HG03460 (cell line): ENCODE measurements around the gene HMCN1.
"Not testable (repeated sequence)": the region's sequence is repeated elsewhere in the genome, so short reads cannot be mapped to it uniquely, and the experiment has no call there.

Experiments used
- ATAC-seq: cut with Tn5 transposase; IDR thresholded peaks from one replicate; pipeline ENCODE4 v1.9.1; 2021; ENCODE audit not compliant: unreplicated experiment

HMCN1 gene

DNA sequence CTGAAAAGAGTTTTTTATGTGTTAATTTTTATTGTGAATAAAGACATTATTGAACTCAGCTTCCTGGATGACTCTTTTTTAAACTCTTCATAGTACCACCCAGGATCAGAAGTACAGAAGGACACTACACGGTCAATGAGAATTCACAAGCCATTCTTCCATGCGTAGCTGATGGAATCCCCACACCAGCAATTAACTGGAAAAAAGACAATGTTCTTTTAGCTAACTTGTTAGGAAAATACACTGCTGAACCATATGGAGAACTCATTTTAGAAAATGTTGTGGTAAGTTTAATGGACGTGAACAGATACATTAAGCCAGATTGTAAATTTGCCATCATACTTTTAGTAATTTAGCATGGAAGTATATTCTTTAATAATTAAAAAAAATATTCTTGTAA lies 391.3 kb downstream of the HMCN1 start:
- ATAC-seq, result no peak

DNA sequence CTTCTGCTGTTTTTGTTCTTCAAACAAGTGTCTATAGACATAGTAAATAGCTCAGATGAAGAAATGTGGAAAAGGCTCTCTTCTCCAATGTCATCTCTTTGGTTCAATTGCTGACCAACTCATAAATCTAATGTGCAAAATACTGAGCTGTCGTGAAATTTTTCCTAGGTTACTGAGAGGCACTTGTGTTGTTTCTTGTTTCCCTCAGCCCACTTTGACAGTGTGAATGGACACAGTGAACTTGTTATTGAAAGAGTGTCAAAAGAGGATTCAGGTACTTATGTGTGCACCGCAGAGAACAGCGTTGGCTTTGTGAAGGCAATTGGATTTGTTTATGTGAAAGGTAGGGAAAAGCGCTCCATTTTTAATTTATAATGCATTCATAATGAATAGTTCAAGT lies 395.6 kb downstream of the HMCN1 start:
- no peak for ATAC-seq

DNA sequence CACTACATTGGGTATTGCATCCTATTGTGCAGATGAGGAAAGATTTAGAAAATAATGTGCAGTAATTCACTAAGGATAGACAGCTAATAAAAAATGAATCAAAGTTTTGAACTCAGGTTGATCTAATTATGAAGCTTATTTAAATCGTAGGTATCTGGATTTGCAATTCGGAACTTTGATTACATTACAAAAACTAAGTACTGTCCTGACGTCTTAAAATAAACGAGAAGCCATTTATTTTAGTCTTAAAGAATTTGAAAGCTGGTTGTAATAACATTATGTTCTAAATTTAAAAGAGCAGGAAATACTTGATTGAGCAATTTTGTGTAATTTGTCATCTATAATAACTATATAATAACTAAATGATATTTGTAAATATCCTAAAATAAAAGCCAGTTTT lies 404.9 kb downstream of the HMCN1 start:
- no peak for ATAC-seq

DNA sequence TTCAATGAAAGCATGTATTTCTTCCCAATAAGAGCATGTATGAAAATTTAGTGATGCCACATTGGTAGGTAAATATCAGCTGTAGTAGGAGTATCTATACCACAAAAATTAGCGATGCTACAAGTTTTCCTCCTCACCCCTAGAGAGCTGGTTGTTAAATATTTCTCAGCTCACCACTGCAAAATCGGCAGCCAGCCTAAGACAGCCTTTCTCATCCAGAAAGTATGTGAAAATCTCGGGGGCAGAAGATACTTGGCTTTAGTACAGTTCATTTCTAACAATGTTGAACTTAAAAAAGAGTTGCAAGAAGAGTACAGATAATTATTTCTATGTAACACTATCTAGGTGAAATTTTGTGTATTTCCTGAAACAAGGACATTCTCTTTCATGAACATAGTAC lies 405.5 kb downstream of the HMCN1 start:
- ATAC-seq, result no peak

DNA sequence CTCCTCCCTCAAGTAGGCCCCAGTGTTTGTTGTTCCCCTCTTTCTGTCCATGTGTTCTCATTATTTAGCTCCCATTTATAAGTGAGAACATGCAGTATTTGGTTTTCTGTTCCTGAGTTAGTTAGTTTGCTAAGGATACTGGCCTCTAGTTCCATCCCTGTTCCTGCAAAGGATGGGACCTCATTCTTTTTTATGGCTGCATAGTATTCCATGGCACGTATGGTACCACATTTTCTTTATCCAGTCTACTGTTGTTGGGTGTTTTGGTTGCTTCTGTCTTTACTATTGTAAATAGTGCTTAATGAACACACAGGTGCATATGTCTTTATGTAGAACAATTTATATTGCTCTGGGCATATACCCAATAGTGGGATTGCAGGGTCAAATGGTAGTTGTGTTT lies 408.0 kb downstream of the HMCN1 start:
- ATAC-seq, result no peak

DNA sequence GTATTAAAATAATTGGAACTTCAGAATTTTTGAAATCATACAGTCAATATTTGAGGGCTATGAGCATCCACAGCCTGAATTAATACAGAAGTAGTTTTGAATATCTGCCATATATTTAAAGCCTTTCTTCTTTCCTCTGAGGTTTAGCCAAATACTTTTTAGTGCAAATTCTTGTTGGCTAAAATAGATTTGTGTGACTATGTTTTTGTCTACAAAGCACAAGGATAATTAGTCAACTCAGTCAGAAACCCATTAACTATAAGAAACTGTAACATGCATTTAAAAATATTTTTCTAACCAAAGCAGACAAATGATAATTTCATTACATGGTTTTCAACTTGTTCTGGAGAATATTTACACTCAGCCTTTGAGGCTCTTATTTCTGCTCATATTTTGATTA lies 408.7 kb downstream of the HMCN1 start:
- ATAC-seq, result no peak

DNA sequence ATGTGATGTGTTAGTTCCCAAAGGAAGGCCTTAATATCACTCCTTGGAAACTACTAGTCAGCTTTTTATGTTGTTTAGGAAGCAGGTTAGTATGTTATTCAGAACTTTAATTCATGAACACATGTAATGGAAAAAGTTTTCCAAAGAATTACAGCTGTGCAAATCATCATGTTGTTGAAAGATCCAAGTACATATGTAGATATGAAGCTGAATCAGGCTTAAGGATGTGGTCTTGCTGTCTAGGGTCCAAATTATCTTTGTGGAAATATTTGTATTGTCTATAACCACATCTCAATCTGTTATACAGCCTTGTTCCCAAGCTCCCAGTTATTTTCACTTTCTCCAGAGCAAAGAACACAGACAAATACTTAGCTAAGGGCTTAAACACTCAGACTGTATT lies 409.3 kb downstream of the HMCN1 start:
- no peak for ATAC-seq

DNA sequence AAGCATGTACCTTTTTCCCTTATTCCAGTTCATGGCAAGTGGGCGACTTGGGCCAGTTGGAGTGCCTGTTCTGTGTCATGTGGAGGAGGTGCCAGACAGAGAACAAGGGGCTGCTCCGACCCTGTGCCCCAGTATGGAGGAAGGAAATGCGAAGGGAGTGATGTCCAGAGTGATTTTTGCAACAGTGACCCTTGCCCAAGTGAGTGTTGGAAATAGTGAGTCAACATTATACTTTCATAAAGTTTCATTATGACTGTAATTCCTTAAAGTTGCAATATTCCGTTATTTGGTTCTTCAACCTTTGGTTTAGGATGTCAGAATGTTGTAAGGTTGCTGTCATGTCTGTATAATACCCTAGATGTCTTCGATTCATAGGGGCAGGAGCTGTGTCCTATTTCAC lies 410.3 kb downstream of the HMCN1 start:
- no peak for ATAC-seq

DNA sequence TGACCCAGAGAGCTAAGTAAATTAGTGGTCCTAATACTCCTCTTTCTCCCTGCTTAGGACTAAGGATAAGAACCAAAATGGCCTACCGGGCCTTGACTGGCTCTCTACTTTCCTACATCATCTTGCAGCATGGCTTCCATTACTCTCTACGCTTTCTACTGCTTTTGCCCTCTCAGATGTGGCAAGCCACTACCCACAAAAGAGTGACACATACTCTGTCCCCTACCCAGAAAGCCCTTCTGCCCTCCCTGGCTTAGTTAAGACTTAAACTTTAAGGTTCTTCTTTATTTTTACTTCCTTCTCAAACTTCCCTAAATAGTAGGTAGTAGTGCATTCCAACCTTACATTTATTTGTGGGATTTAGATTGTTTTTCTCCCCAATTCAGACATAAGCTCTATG lies 412.8 kb downstream of the HMCN1 start:
- ATAC-seq, result no peak

DNA sequence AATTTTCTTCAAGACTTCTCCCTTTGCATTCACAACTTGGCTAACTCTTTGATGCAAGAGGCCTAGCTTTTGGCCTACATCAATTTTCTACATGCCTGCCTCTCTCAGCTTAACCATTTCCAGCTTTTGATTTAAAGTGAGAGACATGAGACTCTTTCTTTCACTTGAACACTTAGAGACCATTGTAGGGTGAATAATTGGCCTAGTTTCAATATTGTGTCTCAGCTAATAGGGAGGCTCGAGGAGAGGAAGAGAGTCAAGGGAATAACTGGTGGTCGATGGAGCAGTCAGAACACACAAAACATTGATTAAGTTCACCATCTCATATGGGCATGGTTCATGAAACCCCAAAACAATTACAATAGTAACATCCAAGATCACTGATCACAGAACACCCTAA lies 415.4 kb downstream of the HMCN1 start:
- ATAC-seq, result no peak

DNA sequence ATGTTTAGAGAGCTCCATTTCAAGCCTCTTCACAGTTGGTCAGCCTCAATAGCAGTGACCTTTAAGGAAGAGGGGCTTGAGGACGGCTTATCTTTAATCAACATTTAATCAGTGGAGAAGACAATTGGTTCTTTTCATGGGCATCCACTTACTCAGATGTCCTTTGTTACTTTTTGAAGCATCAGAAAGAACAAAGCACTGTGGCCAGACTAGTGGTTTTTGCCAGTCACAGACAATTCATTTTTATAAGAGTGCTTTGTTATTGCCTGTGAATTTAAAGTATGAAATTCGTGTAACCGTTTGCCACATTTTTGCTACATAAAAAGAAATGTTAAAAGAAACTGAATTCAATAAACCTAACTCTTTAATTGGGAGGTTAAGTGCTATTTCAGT lies 418.0 kb downstream of the HMCN1 start:
- ATAC-seq, result no peak

DNA sequence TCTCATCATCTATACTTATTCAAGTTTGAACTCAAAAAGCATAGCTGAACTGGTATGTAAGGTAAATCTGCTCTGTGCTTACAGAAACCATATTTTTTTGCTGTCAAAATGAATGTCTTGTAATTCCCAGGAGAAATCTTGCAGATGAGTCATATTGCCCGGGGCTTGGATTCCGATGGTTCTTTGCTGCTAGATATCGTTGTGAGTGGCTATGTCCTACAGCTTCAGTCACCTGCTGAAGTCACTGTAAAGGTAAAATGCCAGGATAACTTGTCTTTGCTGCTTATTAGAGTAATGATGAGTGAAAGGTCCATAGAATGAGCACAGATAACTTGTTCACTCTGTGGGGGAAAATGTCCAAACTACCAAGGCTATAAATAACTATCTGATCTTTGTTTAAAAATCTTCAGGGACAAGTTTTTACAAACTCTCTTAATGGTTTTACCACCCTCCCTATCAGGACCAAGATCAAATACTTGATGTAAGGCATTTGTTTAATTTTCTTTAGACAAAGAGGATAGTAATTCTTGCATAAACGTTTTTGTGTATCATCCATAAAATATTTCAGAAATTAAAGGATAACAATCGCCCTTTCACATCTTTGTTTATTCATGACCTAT lies 418.5 kb downstream of the HMCN1 start:
- ATAC-seq, result no peak

DNA sequence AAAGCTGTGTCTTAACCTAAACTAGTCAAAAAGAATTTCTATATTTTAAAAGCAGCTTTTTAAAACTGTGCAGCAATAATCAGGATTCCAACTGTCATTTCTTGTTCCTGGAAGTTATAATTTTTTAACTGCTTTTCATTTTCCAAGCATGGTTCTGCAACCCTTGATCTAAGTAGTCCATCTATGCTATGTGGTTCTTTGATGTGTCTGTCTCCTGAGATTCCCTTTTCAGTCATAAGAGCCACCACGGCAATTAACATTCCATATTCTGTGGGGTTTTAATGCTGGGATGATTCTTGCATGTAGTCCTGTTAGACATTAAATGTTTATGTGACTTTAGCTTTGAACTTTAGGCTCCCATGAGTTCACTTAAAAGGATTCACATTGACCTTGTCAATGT lies 420.5 kb downstream of the HMCN1 start:
- ATAC-seq, result no peak

DNA sequence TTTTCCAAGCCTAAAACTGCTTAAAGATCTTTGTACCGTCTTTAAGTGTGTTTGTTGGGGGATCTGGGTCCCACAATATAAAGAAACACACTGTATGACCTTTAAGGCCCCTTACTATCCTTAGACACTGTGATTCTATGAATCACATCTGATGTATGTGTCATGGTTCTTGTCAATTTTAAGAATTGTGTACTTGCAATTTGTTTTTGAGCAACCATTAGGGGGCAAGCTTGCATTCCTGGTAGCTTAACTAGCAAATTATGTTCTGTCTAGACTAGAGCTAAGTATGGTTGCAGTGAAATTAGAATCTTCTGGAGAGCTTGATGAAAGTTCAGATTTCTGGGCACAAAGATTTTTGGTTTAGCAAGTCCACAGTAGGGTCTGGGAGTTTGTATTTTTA lies 421.4 kb downstream of the HMCN1 start:
- no peak for ATAC-seq

DNA sequence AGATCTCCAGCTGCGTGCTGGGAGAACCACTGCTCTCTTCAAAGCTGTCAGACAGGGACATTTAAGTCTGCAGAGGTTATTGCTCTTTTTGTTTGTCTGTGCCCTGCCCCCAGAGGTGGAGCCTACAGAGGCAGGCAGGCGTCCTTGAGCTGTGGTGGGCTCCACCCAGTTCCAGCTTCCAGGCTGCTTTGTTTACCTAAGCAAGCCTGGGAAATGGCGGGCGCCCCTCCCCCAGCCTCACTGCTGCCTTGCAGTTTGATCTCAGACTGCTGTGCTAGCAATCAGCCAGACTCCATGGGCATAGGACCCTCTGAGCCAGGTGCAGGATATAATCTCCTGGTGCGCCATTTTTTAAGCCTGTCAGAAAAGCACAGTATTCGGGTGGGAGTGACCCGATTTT lies 428.7 kb downstream of the HMCN1 start:
- not testable (repeated sequence) for ATAC-seq

DNA sequence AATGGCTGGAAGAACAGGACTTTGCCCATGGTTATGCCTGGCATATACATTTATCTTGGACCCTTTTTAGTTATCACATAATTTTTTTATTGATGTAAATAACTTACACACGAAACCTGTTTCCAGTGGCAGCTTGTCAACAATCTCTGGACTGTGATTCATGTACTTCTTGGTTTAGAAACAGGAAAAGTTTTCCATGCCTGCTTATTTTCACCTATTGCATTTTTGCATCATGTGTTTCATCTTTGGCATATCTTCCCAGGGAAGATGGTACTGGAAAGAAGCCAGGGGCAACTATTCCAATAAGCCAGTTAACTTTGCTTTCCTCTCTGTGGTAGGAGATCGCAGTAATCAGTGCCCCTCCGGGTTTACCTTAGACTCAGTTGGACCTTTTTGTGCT lies 430.6 kb downstream of the HMCN1 start:
- ATAC-seq, result no peak

DNA sequence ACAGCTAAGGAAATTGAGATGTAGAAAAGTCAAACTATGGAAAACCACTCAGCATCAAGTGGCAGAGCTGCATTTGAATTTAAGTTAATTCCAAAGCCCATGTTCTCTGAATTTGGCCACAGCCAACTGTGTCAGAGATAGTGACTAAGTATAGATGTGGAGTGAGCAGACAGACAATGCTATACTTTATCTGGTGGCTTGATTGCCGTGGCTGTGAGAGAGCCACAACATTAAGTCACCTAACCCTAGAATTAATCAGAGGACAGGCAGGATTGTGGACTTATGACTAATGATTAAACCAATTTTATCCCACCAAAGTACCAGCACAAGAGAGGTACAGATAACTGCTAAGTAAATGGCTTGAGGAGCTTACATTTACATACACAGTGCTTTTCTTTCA lies 431.1 kb downstream of the HMCN1 start:
- ATAC-seq, result no peak

DNA sequence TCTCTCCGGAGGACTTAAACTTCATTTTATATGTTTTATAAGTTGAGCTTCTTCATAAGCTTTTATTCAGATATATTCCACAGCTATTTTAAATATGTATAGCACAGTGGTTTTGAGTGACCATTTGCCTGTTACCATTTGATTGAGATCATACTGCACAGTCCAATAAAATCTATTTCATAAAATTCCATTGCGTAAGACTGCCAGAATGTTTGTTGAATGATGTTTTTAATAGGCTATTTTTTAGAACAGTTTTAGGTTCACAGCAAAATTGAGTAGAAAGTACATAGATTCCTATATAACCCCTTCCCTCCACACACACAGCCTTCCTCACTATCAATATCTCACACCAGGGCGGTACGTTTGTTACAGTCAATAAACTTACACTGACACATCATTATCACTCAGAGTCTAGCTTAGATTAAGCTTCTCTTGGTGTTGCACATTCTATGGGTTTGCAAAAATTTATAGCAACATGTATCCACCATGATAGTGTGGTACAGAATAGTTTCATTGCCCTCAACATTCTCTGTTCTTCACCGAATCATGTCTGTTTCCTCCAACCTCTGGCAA lies 433.0 kb downstream of the HMCN1 start:
- no peak for ATAC-seq

DNA sequence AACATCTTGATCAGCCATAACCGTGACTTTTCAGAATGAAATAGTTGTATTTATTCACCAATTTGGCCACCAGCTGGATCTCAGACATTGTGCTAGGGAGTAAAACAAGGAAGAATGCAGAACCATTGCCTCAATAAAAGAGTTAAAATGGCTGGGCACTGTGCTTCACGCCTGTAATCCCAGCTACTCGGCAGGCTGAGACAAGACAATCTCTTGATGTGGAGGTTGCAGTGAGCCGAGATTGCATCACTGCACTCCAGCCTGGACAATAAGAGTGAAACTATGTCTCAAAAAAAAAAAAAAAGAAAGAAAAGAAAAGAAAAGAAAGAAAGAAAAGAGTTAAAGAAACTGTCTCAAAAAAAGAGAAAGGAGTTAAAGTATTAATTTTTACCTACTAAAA lies 441.4 kb downstream of the HMCN1 start:
- ATAC-seq, result no peak

DNA sequence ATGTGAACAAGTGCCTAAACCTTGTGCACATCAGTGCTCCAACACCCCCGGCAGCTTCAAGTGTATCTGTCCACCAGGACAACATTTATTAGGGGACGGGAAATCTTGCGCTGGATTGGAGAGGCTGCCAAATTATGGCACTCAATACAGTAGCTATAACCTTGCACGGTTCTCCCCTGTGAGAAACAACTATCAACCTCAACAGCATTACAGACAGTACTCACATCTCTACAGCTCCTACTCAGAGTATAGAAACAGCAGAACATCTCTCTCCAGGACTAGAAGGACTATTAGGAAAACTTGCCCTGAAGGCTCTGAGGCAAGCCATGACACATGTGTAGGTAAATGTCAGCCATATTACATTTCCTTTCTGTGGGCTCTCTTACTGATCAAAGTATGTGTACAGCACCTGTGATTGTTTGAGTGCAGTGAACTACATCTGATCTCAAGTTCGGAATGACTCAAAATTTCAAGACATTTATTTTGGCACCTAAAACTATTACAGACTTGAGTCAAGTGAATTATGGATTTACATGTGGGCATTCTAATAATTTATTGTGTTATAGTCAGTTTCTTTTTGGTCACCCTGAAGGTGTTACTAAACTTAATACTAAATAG lies 444.3 kb downstream of the HMCN1 start:
- ATAC-seq, result no peak

DNA sequence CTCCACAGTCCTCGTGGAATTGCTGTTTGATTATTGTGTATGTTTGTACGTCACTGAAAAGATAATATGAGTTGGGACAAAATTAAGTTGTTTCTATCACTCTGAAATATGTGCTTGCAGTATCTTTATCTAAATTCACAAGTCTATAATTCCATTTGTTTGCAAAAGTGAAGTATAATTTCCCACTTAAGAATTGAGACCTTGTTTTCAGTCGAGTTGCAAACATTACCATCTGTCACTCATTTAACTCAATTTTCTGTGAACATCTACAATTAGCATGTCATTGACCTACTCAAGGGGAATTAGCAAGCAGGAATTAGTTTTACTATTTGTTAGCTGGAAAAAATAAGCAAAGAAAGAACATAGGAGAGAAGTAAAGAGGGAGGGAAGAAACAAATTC lies 445.0 kb downstream of the HMCN1 start:
- ATAC-seq, result no peak

DNA sequence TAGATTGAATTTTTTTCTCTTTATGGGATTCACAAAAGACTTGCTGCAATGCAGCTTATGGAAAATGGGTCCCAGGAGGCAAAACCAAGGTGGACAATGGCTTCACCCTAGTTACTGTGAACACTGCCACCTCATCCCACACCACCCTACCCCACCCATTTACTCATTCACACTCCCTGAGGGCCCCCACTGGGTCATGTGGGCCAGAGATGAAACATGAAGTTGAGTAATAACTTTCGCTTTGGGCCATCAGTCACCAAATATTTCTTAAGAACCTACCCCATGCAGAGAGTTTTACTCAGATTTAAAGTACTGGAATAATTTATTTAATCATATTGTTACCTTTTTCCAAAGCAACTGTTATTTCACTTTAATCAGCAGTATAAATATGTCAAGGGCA lies 449.0 kb downstream of the HMCN1 start:
- ATAC-seq, result peak; percentile 64
